ENCODE measurements around the gene KPNA5. TPM values are rescaled to one million over a fixed set of nuclear protein-coding genes. Genes with fewer than 3 reads are reported as not detected.

Gene KPNA5
- total and polyA plus RNA-seq, 2 of the 13 experiments (the other 11 are each of a cell fraction or from before 2014, with no cell fraction given): 5.3 to 13.0 TPM

DNA sequence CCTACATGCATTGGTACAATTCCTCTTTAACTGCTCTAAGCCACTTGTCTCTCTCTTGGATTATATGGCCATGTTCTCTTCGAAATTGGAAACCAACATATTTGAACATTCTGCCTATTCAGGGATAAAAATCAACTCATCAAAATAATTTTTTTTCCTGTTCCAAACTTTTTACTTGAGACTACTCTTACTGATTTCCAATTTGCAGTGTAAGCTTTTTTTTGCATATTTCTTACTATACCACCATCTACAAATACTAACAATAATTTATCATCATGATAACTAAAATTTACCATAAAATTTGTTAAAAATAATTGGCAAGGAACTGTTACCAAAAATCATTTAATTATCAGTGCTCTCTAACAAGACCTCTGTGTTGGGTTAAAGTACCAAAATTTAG is 91.4 kb downstream of the KPNA5 start:
- CTCF ChIA-PET (ENCODE audit: low intra/inter-chr PET ratio, low total read pairs): no interaction called here
- no peak for ATAC-seq
- no TSS peak for BruUV-seq (replicated peaks)

GRCh38 chr6:116773886-116774285 is 92.9 kb downstream of the KPNA5 start:
- DNase-seq (ENCODE audit: low spot score) (no peak), FAIRE-seq (no peak), ATAC-seq (no peak)
- H3K36me3 ChIP-seq (replicated peaks in 1 of 2; ENCODE audit: control insufficient read depth in 1 of 2, insufficient read depth in 2 of 2, low read length in 2 of 2): no peaks in the 10 kb centered on the region
- H3K9ac ChIP-seq (ENCODE audit: insufficient read depth, low read depth, low read length): no peak overlapping the region
- in situ Hi-C loops (cut with HindIII; ENCODE audit: extremely low pct_ligation_motif_present, low pct_unique_long_range_greater_than_20kb): no loop called here
- no peak overlapping the region for H3K4me3 ChIP-seq (replicated peaks in 1 of 3; ENCODE audit: insufficient read depth in 1 of 3, low read depth in 2 of 3, low read length in 3 of 3)
- peaks cover 0 to 1% of the 10 kb centered on the region in 2 experiments; a peak in 1 of 5 replicates for H3K27me3 ChIP-seq (ENCODE audit: control insufficient read depth in 1 of 2, insufficient read depth in 2 of 2, low read length in 2 of 2)
- intact Hi-C loops (cut with micrococcal nuclease; ENCODE audit: unreplicated experiment): no loop called here
- BruUV-seq (replicated peaks): no TSS peak
- H3K4me2 ChIP-seq (ENCODE audit: low read depth, low read length): no peak overlapping the region
- 0% methylated on average over 1 of the region's 1 CpG for WGBS (ENCODE audit: low lambda C conversion rate)
- no peak overlapping the region for H3K27ac ChIP-seq (ENCODE audit: extremely low read length, insufficient read depth, low read length)
- no peaks in the 10 kb centered on the region for H3K9me3 ChIP-seq (ENCODE audit: low read length)
- no peak overlapping the region for H2AFZ ChIP-seq (ENCODE audit: low read length)
- POLR2A ChIA-PET: no interaction called here
- CTCF ChIA-PET (ENCODE audit: low intra/inter-chr PET ratio, low total read pairs): no interaction called here
- H3K4me1 ChIP-seq (ENCODE audit: insufficient read depth, low read length): no peaks in the 10 kb centered on the region
- H3K79me2 ChIP-seq (ENCODE audit: insufficient read depth, low read length): no peaks in the 10 kb centered on the region
- no peaks in the 10 kb centered on the region for H4K20me1 ChIP-seq (ENCODE audit: insufficient read depth, low read length)
- TF ChIP-seq ZNF7 (CRISPR knock-in tag; IDR thresholded peaks at IDR 0.05) (no peak), ZNF274 (CRISPR knock-in tag; IDR thresholded peaks at IDR 0.05) (no peak), ATM (IDR thresholded peaks at IDR 0.05; ENCODE audit: borderline replicate concordance) (no peak), FOXK1 (CRISPR knock-in tag; IDR thresholded peaks at IDR 0.05; ENCODE audit: borderline replicate concordance, low read depth) (no peak), HMG20A (CRISPR knock-in tag; IDR thresholded peaks at IDR 0.05; ENCODE audit: borderline replicate concordance) (no peak), MAFG (CRISPR knock-in tag; IDR thresholded peaks at IDR 0.05) (no peak), ZFP36L2 (CRISPR knock-in tag; IDR thresholded peaks at IDR 0.05) (no peak), THAP11 (CRISPR knock-in tag; IDR thresholded peaks at IDR 0.05) (no peak), ZKSCAN5 (CRISPR knock-in tag; IDR thresholded peaks at IDR 0.05) (no peak), MIXL1 (CRISPR knock-in tag; IDR thresholded peaks at IDR 0.05) (no peak), SP2 (CRISPR knock-in tag; IDR thresholded peaks at IDR 0.05) (no peak), ETV5 (CRISPR knock-in tag; IDR thresholded peaks at IDR 0.05; ENCODE audit: borderline replicate concordance) (no peak), TEAD2 (CRISPR knock-in tag; IDR thresholded peaks at IDR 0.05) (no peak), CC2D1A (CRISPR knock-in tag; IDR thresholded peaks at IDR 0.05) (no peak), ZNF580 (CRISPR knock-in tag; IDR thresholded peaks at IDR 0.05; ENCODE audit: borderline replicate concordance, low read depth) (no peak)
- TF ChIP-seq, protein P1, sequence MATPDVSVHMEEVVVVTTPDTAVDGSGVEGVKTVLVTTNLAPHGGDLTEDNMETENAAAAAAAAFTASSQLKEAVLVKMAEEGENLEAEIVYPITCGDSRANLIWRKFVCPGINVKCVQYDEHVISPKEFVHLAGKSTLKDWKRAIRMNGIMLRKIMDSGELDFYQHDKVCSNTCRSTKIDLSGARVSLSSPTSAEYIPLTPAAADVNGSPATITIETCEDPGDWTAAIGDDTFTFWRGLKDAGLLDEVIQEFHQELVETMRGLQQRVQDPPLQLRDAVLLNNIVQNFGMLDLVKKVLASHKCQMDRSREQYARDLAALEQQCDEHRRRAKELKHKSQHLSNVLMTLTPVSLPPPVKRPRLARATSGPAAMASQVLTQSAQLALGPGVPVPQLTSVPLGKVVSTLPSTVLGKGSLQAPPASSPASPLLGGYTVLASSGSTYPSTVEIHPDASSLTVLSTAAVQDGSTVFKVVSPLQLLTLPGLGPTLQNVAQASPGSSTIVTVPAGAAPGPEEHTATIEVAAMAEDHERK (CRISPR knock-in tag; IDR thresholded peaks at IDR 0.05; ENCODE audit: low read depth): no peak
- TF ChIP-seq, protein P2, sequence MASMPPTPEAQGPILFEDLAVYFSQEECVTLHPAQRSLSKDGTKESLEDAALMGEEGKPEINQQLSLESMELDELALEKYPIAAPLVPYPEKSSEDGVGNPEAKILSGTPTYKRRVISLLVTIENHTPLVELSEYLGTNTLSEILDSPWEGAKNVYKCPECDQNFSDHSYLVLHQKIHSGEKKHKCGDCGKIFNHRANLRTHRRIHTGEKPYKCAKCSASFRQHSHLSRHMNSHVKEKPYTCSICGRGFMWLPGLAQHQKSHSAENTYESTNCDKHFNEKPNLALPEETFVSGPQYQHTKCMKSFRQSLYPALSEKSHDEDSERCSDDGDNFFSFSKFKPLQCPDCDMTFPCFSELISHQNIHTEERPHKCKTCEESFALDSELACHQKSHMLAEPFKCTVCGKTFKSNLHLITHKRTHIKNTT (CRISPR knock-in tag; IDR thresholded peaks at IDR 0.05): no peak

More for the DNA sequence above, 91.4 kb downstream of the KPNA5 start:
- Histone ChIP-seq H3K9ac (ENCODE audit: insufficient read depth, low read depth, low read length) (no peak overlapping the region), H3K36me3 (replicated peaks in 1 of 2; ENCODE audit: control insufficient read depth in 1 of 2, insufficient read depth in 2 of 2, low read length in 2 of 2) (no peaks in the 10 kb centered on the region), H2AFZ (ENCODE audit: low read length) (no peak overlapping the region), H3K4me3 (replicated peaks in 1 of 3; ENCODE audit: insufficient read depth in 1 of 3, low read depth in 2 of 3, low read length in 3 of 3) (no peak overlapping the region), H3K4me1 (ENCODE audit: insufficient read depth, low read length) (no peaks in the 10 kb centered on the region), H3K27ac (ENCODE audit: extremely low read length, insufficient read depth, low read length) (no peak overlapping the region), H3K4me2 (ENCODE audit: low read depth, low read length) (no peak overlapping the region), H3K27me3 (ENCODE audit: control insufficient read depth in 1 of 2, insufficient read depth in 2 of 2, low read length in 2 of 2) (peaks cover 0 to 12% of the 10 kb centered on the region in 2 experiments; a peak in 2 of 5 replicates), H4K20me1 (ENCODE audit: insufficient read depth, low read length) (no peaks in the 10 kb centered on the region), H3K79me2 (ENCODE audit: insufficient read depth, low read length) (no peaks in the 10 kb centered on the region), H3K9me3 (ENCODE audit: low read length) (no peaks in the 10 kb centered on the region)
- intact Hi-C loops (cut with micrococcal nuclease; ENCODE audit: unreplicated experiment): no loop called here
- in situ Hi-C loops (cut with HindIII; ENCODE audit: extremely low pct_ligation_motif_present, low pct_unique_long_range_greater_than_20kb): no loop called here
- FAIRE-seq: no peak
- WGBS (ENCODE audit: low lambda C conversion rate): 2% methylated on average over 1 of the region's 1 CpG
- TF ChIP-seq MAFK (conservative IDR thresholded peaks at IDR 0.05 in 1 of 2, IDR thresholded peaks at IDR 0.05 in 1 of 2; ENCODE audit: low read length in 2 of 2): peak; percentile 42 to 86
- TF ChIP-seq MAFF (IDR thresholded peaks at IDR 0.05; ENCODE audit: low read depth, low read length): peak; percentile 74
- TF ChIP-seq ZNF550 (CRISPR knock-in tag; IDR thresholded peaks at IDR 0.05; ENCODE audit: borderline replicate concordance): no peak
- no peak for TF ChIP-seq THAP11 (CRISPR knock-in tag; IDR thresholded peaks at IDR 0.05)
- POLR2A ChIA-PET: no interaction called here
- no peak for DNase-seq (ENCODE audit: low spot score)
